ENCODE data around the gene OTOP2. TPM values are rescaled to one million over a fixed set of nuclear protein-coding genes. Genes with fewer than 3 reads are reported as not detected.

The OTOP2 gene
- total RNA-seq, 1 donor from 2014 or later: not detected

GRCh38 chr17:74923538-74924249 is 379 bp upstream of the OTOP2 start:
- no peaks in the 10 kb centered on the region for H3K79me2 ChIP-seq (ENCODE audit: insufficient read depth, low read length)
- H3K4me1 ChIP-seq (ENCODE audit: insufficient read depth, low read length): no peaks in the 10 kb centered on the region
- no peaks in the 10 kb centered on the region for H3K36me3 ChIP-seq (ENCODE audit: insufficient read depth, low read length)
- Mint-ChIP-seq H3K4me3 (ENCODE audit: unreplicated experiment) (no peak overlapping the region), H3K27me3 (ENCODE audit: low read depth, unreplicated experiment) (peaks cover 62% of the 10 kb centered on the region), H3K36me3 (ENCODE audit: low read depth, unreplicated experiment) (no peaks in the 10 kb centered on the region), H3K9me3 (ENCODE audit: unreplicated experiment) (peaks cover 6% of the 10 kb centered on the region), H3K27ac (ENCODE audit: unreplicated experiment) (no peak overlapping the region), H3K4me1 (ENCODE audit: low read depth, unreplicated experiment) (no peaks in the 10 kb centered on the region)
- H3K4me2 ChIP-seq (ENCODE audit: low read length): peak overlapping the region; percentile 58
- no peak for FAIRE-seq
- no peak overlapping the region for H3K4me3 ChIP-seq (ENCODE audit: insufficient read depth, low read depth, low read length)
- H3K27ac ChIP-seq (ENCODE audit: low read depth, low read length): no peak overlapping the region
- no peak for DNase-seq (ENCODE audit: low read depth)
- peaks cover 57% of the 10 kb centered on the region for H3K27me3 ChIP-seq (ENCODE audit: insufficient read depth, low read length)
- TF ChIP-seq CTCF (IDR thresholded peaks at IDR 0.05; ENCODE audit: insufficient read depth, low read depth, low read length) (peak; percentile 2), EZH2 (IDR thresholded peaks at IDR 0.05; ENCODE audit: insufficient read depth, low read length) (peak; percentile 97)
- H3K9me3 ChIP-seq (ENCODE audit: insufficient read depth, low read depth, low read length): no peaks in the 10 kb centered on the region
- no peak overlapping the region for H2AFZ ChIP-seq (ENCODE audit: low read depth, low read length)
- no peak overlapping the region for H3K9ac ChIP-seq (ENCODE audit: low read length)
- no peaks in the 10 kb centered on the region for H4K20me1 ChIP-seq (ENCODE audit: insufficient read depth, low read length)

DNA sequence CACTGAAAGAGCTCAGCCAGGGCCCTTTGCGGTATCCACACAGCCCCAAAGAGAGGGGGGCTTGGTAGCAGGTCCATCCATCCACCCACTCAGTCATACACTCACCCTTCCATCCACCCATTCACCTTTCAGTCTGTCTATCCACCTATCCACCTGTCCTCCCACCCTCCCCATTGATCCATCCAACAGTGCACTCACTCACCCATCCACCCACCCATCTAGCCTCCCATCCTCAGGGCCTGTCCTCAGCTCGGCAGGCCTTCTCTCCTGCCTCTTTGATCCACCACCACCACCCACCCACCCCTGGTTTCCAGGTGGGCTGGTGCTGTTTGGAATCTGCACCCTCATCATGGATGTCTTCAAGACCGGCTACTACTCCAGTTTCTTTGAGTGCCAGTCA is 1.2 kb downstream of the OTOP2 start:
- Histone ChIP-seq H2AFZ (ENCODE audit: low read depth, low read length) (no peak overlapping the region), H3K9ac (ENCODE audit: low read length) (no peak overlapping the region), H3K27ac (ENCODE audit: low read depth, low read length) (no peak overlapping the region), H3K4me1 (ENCODE audit: insufficient read depth, low read length) (no peaks in the 10 kb centered on the region), H3K79me2 (ENCODE audit: insufficient read depth, low read length) (no peaks in the 10 kb centered on the region), H3K36me3 (ENCODE audit: insufficient read depth, low read length) (no peaks in the 10 kb centered on the region), H3K4me2 (ENCODE audit: low read length) (no peak overlapping the region), H3K4me3 (ENCODE audit: insufficient read depth, low read depth, low read length) (no peak overlapping the region), H3K27me3 (ENCODE audit: insufficient read depth, low read length) (peaks cover 55% of the 10 kb centered on the region), H4K20me1 (ENCODE audit: insufficient read depth, low read length) (no peaks in the 10 kb centered on the region), H3K9me3 (ENCODE audit: insufficient read depth, low read depth, low read length) (no peaks in the 10 kb centered on the region)
- FAIRE-seq (no peak), DNase-seq (ENCODE audit: low read depth) (no peak)
- no peak overlapping the region for H3K27ac Mint-ChIP-seq (ENCODE audit: unreplicated experiment)
- peaks cover under 1% of the 10 kb centered on the region for H3K36me3 Mint-ChIP-seq (ENCODE audit: low read depth, unreplicated experiment)
- peaks cover 67% of the 10 kb centered on the region for H3K27me3 Mint-ChIP-seq (ENCODE audit: low read depth, unreplicated experiment)
- H3K4me1 Mint-ChIP-seq (ENCODE audit: low read depth, unreplicated experiment): no peaks in the 10 kb centered on the region
- TF ChIP-seq CTCF (IDR thresholded peaks at IDR 0.05; ENCODE audit: insufficient read depth, low read depth, low read length) (no peak), EZH2 (IDR thresholded peaks at IDR 0.05; ENCODE audit: insufficient read depth, low read length) (no peak)
- H3K4me3 Mint-ChIP-seq (ENCODE audit: unreplicated experiment): no peak overlapping the region
- peaks cover 6% of the 10 kb centered on the region for H3K9me3 Mint-ChIP-seq (ENCODE audit: unreplicated experiment)

GRCh38 chr17:74928786-74929185 is 4.7 kb downstream of the OTOP2 start:
- no peak for FAIRE-seq
- TF ChIP-seq CTCF (IDR thresholded peaks at IDR 0.05; ENCODE audit: insufficient read depth, low read depth, low read length) (no peak), EZH2 (IDR thresholded peaks at IDR 0.05; ENCODE audit: insufficient read depth, low read length) (no peak)
- Histone ChIP-seq H3K27ac (ENCODE audit: low read depth, low read length) (no peak overlapping the region), H3K9me3 (ENCODE audit: insufficient read depth, low read depth, low read length) (no peaks in the 10 kb centered on the region), H2AFZ (ENCODE audit: low read depth, low read length) (no peak overlapping the region), H3K36me3 (ENCODE audit: insufficient read depth, low read length) (no peaks in the 10 kb centered on the region), H3K27me3 (ENCODE audit: insufficient read depth, low read length) (peaks cover 55% of the 10 kb centered on the region), H3K9ac (ENCODE audit: low read length) (no peak overlapping the region), H4K20me1 (ENCODE audit: insufficient read depth, low read length) (no peaks in the 10 kb centered on the region), H3K4me3 (ENCODE audit: insufficient read depth, low read depth, low read length) (no peak overlapping the region), H3K4me1 (ENCODE audit: insufficient read depth, low read length) (no peaks in the 10 kb centered on the region), H3K79me2 (ENCODE audit: insufficient read depth, low read length) (no peaks in the 10 kb centered on the region), H3K4me2 (ENCODE audit: low read length) (no peak overlapping the region)
- H3K27ac Mint-ChIP-seq (ENCODE audit: unreplicated experiment): no peak overlapping the region
- no peak overlapping the region for H3K4me3 Mint-ChIP-seq (ENCODE audit: unreplicated experiment)
- DNase-seq (ENCODE audit: low read depth): no peak
- no peaks in the 10 kb centered on the region for H3K4me1 Mint-ChIP-seq (ENCODE audit: low read depth, unreplicated experiment)
- H3K36me3 Mint-ChIP-seq (ENCODE audit: low read depth, unreplicated experiment): peaks cover 2% of the 10 kb centered on the region
- peaks cover 83% of the 10 kb centered on the region for H3K27me3 Mint-ChIP-seq (ENCODE audit: low read depth, unreplicated experiment)
- peaks cover 8% of the 10 kb centered on the region for H3K9me3 Mint-ChIP-seq (ENCODE audit: unreplicated experiment)
